ENCODE data around the gene AHNAK2.

AHNAK2 gene

GRCh38 chr14:104936361-104937155 is 41.6 kb downstream of the AHNAK2 start:
- FAIRE-seq = no peak

GRCh38 chr14:104935955-104936354 is 42.2 kb downstream of the AHNAK2 start:
- no peak for FAIRE-seq

- no peak for FAIRE-seq
Measured at GRCh38 chr14:104935026-104935650, 43.0 kb downstream of the AHNAK2 start.

GRCh38 chr14:104933746-104934733 is 44.1 kb downstream of the AHNAK2 start:
- FAIRE-seq = no peak

- no peak for FAIRE-seq
Measured at GRCh38 chr14:104932676-104933631, 45.2 kb downstream of the AHNAK2 start.

- no peak for FAIRE-seq
Measured at GRCh38 chr14:104931771-104932675, 46.2 kb downstream of the AHNAK2 start.

- no peak for FAIRE-seq
Measured at GRCh38 chr14:104931304-104931770, 46.8 kb downstream of the AHNAK2 start.

- no peak for FAIRE-seq
Measured at GRCh38 chr14:104930526-104931303, 47.5 kb downstream of the AHNAK2 start.

GRCh38 chr14:104929268-104930230 is 48.6 kb downstream of the AHNAK2 start:
- FAIRE-seq = no peak

- FAIRE-seq = no peak
Measured at GRCh38 chr14:104928391-104929133, 49.6 kb downstream of the AHNAK2 start.

- FAIRE-seq = no peak
Measured at GRCh38 chr14:104927901-104928300, 50.3 kb downstream of the AHNAK2 start.

- no peak for FAIRE-seq
Measured at GRCh38 chr14:104927432-104927816, 50.8 kb downstream of the AHNAK2 start.

- FAIRE-seq = no peak
Measured at GRCh38 chr14:104926619-104927431, 51.3 kb downstream of the AHNAK2 start.

- no peak for FAIRE-seq
Measured at GRCh38 chr14:104925855-104926609, 52.1 kb downstream of the AHNAK2 start.

GRCh38 chr14:104925214-104925854 is 52.8 kb downstream of the AHNAK2 start:
- no peak for FAIRE-seq

All from colon (tissue), 2 donors.